ENCODE results near the gene RASEF. TPM values are rescaled to one million over a fixed set of nuclear protein-coding genes. Genes with fewer than 3 reads are reported as not detected.

The RASEF gene
- total RNA-seq, 3 donors from 2014 or later, result 17.2 to 40.7 (median 37.6) TPM

- DNase-seq (peak in 1 of 3 donors; percentile 31), ATAC-seq (peak; percentile 70)
- Histone ChIP-seq H3K9me3 (no peaks in the 10 kb centered on the region), H3K4me1 (ENCODE audit: low read depth) (peaks cover 27% of the 10 kb centered on the region), H3K36me3 (ENCODE audit: low read depth) (peaks cover 4% of the 10 kb centered on the region), H3K4me3 (no peak overlapping the region)
- intact Hi-C loops (cut with DNase I, micrococcal nuclease), result no loop called here
- no peak for TF ChIP-seq CTCF (IDR thresholded peaks at IDR 0.05)
Observed at GRCh38 chr9:83056911-83057310, 6.0 kb downstream of the RASEF start.

GRCh38 chr9:83056174-83056573 lies 6.8 kb downstream of the RASEF start:
- ATAC-seq (peak; percentile 69), DNase-seq (no peak)
- Histone ChIP-seq H3K9me3 (no peaks in the 10 kb centered on the region), H3K4me3 (no peak overlapping the region), H3K4me1 (ENCODE audit: low read depth) (peaks cover 27% of the 10 kb centered on the region), H3K36me3 (ENCODE audit: low read depth) (peaks cover 4% of the 10 kb centered on the region)
- TF ChIP-seq CTCF (IDR thresholded peaks at IDR 0.05), result no peak
- intact Hi-C loops (cut with DNase I, micrococcal nuclease), result no loop called here

GRCh38 chr9:83047839-83048775 lies 14.8 kb downstream of the RASEF start:
- DNase-seq (no peak), ATAC-seq (peak; percentile 66)
- no peak for TF ChIP-seq CTCF (IDR thresholded peaks at IDR 0.05)

GRCh38 chr9:83043597-83043996 lies 19.3 kb downstream of the RASEF start:
- Histone ChIP-seq H3K4me3 (no peak overlapping the region), H3K4me1 (ENCODE audit: low read depth) (no peaks in the 10 kb centered on the region), H3K9me3 (no peaks in the 10 kb centered on the region), H3K36me3 (ENCODE audit: low read depth) (no peaks in the 10 kb centered on the region)
- TF ChIP-seq CTCF (IDR thresholded peaks at IDR 0.05), result no peak
- no peak for DNase-seq
- intact Hi-C loops (cut with DNase I, micrococcal nuclease), result no loop called here
- ATAC-seq, result no peak

More at GRCh38 chr9:83047839-83048775, 14.8 kb downstream of the RASEF start:
- no peak overlapping the region for H3K4me3 ChIP-seq
- intact Hi-C loops (cut with DNase I, micrococcal nuclease), result no loop called here
- H3K4me1 ChIP-seq (ENCODE audit: low read depth), result no peaks in the 10 kb centered on the region
- H3K36me3 ChIP-seq (ENCODE audit: low read depth), result no peaks in the 10 kb centered on the region
- H3K9me3 ChIP-seq, result no peaks in the 10 kb centered on the region

GRCh38 chr9:83041771-83042170 lies 21.2 kb downstream of the RASEF start:
- Histone ChIP-seq H3K4me1 (ENCODE audit: low read depth) (no peaks in the 10 kb centered on the region), H3K9me3 (no peaks in the 10 kb centered on the region), H3K4me3 (no peak overlapping the region), H3K36me3 (ENCODE audit: low read depth) (no peaks in the 10 kb centered on the region)
- DNase-seq (no peak), ATAC-seq (peak; percentile 44)
- intact Hi-C loops (cut with DNase I, micrococcal nuclease), result no loop called here
- TF ChIP-seq CTCF (IDR thresholded peaks at IDR 0.05), result no peak

Data from mucosa of descending colon (tissue), 3 donors.